ENCODE data around the gene FCER2.
"Not testable (repeated sequence)": the region's sequence is repeated elsewhere in the genome, so short reads cannot be mapped to it uniquely, and the experiment has no call there.

The FCER2 gene, protein sequence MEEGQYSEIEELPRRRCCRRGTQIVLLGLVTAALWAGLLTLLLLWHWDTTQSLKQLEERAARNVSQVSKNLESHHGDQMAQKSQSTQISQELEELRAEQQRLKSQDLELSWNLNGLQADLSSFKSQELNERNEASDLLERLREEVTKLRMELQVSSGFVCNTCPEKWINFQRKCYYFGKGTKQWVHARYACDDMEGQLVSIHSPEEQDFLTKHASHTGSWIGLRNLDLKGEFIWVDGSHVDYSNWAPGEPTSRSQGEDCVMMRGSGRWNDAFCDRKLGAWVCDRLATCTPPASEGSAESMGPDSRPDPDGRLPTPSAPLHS

DNA sequence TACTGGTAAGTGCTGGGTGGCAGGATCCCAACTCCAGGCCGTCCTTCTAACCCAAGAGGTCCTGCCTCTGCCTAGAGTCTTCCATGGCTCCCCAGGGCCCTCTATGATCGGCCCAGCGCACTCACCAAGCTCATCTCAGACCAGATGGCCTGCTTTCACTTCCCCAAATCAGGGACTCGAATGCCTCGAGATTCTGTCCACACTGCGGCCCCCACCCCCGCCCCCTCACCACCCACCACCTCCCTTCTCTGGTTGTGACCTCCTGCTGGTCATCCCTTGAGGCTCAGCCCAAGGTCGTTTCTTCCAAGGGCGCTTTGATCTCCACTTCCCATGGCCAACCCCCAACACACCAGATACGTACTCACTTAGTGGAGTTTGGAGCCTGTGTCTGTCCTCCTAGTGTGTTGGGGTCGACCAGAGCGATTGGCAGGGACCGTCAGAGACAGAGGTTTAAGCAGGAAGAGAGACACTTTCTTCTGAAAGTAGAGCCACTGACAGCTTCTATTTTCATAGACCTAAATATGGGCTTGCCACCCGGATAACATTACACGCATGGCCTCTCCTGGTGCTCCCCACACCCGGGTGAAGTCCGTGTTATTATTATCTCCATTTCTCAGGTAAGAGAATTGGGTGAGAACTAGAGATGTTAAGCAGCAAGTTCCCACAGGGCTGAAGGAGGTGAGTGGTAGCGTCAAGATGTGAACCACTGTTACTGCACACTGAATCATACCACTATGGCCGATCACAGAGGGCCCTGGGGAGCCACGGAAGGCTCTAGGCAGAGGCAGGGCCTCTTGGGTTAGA is at the start of gene FCER2:
TSS of gene FCER2 (minus strand) at position 478 of the 804 bp plus-strand sequence. CDS start 2,371 bp downstream, outside the sequence.
- no peak for DNase-seq

DNA sequence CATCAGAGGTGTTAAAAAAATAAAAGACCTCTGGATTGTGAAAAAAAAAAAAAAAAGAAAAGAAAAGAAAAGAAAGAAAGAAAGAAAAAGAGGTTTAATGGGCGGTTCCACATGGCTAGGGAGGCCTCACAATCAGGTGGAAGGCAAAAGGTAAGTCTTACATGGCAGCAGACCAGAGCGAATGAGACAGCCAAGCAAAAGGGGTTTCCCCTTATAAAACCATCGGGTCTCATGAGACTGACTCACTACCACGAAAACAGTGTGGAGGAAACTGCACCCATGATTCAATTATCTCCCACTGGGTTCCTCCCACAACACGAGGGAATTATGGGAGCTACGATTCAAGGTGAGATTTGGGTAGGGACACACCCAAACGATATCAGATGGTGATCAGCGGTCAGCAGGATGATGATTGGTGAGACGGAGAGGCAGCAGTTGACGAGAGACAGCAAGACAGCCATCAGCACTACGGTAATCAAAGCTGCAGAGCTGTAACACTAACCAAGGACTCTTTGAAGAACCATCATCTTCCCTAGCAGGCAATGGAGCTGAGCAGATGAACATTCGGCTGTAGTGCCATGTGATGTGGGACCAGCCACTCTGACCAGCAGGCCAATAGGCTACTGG is 49.3 kb upstream of the FCER2 start:
- DNase-seq = peak; percentile 66

DNA sequence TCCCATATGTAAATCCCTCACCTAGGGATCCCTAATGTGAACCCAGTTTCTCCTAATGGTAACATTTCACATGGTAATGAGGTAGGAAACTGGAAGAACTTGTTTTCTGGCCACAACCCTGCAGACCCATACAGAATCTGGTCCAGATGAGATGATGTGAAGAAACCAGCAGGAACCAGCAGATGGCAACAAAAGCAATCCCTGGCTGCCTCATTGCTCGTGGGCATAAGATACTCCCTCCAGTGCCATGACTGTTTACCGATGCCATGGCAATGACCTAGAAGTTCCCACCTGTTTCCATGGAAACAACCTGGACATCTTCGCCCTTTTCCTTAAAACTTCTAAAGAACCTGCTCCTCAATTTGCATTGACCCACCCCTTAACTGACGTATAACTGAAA is 46.8 kb upstream of the FCER2 start:
- DNase-seq = no peak

DNA sequence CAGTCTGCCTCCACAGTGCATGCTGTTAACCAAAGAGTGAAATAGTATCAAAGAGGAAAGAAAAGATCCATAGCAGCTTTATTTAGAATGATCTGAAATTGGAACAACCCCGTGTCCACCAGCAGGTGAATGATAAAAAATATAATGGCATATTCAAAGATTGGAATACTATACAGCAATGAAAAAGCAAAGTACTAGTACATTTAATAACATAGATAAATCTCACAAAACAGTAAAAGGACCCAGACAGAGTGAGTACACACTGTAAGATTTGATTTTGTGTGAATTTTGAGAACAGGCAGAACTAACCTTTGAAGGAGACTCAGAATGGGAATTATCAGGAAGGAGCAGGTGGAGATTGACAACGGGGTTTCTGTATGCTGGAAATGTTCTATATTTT is 46.2 kb upstream of the FCER2 start:
- DNase-seq = no peak

- DNase-seq = no peak
Measured at GRCh38 chr19:7746903-7747884, 45.3 kb upstream of the FCER2 start, which contains the start of gene CD209. Gene CD209, minus strand, starts transcription at chr19:7747534. Its CDS starts 23 bp downstream, at chr19:7747511.

DNA sequence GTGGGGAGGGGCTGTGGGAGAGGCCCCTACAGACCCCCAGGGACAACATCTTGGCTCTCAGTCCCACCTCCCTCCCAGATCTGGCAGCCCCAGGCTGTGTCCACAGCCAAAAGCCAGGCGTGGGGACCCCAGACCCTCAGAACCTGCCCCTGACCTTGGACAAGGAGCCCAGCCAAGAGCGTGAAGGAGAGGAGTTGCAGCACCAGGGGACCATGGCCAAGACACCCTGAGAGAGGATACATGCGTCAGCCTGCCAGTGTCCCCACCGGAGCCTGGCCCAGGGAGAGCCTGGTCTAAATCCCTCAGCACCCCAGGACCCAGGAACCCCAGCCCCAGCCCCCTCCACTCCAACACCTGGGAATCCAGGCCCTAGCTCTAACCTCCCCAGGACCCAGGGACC is 44.4 kb upstream of the FCER2 start:
- not testable (repeated sequence) for DNase-seq

DNA sequence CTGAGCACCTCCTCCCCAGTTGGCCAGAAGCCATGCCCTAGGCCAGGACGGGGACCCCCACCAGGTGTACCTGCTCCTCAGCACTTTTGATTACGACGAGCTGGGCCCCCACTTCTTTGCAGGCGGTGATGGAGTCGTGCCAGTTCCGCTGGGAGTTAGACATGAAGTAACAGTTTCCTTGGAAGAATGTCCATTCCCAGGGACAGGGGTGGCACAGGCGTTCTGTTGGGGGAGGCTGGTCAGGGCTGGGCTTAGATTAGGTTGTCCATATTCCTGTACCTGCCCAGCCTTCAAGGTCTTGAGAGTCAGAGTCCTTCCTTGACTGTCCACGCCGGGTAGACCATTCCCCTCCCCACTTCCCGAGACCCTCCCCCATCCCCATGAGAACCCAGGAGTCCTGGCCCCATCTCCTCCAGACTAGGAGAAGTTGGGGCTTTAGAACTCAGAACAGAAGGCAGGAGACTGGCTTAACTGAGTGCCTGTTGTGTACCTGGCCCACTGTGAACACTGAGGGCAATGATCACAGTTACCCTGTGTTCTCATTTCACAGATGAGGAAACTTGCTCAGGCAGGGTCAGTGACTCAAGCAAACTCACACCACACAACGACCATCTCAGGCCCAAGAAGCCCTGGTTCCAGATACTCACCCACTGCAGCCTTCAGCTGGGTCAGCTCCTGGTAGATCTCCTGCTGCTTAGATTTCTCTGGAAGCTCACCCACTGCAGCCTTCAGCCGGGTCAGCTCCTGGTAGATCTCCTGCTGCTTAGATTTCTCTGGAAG is 43.1 kb upstream of the FCER2 start:
- no peak for DNase-seq

DNA sequence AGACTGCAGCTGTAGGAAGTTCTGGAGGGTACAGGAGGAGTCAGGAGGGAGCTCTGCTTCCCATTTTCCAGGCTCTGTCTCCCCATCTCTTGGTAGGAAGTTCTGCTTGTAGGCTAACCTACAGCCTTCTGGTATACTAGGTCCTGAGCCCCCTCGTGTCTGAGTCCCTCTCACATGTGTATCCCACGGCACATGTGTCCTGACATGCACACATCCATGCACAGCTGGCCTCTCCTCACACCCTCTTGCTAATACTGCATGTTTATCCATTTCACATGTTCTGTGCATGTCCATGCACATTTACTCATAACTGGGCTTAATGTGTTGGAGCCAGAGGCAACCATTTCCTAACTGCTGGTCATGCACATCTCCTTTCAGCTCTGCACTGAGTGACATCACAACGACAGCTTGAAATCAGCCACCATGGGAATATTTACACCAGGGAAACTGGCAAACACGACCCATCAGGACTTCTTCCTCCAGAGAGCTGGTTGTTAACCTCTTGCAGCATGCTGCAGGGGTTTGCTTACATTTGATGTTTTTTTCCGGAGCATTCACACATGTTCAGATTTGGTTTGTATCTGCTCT is 42.4 kb upstream of the FCER2 start:
- DNase-seq = no peak

GRCh38 chr19:7743425-7743841 is 41.5 kb upstream of the FCER2 start:
- DNase-seq = no peak

DNA sequence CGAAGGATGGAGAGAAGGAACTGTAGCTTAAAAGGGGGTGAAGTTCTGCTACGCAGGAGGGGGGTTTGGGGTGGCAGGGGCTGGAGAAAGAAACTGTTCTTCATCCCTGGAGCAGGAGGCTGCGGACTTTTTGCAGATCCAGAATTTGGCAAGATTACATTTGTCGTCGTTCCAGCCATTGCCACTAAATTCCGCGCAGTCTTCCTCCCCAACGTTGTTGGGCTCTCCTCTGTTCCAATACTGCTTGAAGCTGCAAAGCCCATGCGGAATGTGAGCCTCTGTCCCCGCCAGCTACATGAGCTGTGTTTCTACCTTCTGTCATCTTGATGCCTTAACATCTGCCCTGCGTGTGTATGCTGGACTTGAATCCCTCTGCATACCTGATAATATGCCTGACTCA is 41.1 kb upstream of the FCER2 start:
- DNase-seq = no peak

- no peak for DNase-seq
Measured at GRCh38 chr19:7742575-7742974, 40.6 kb upstream of the FCER2 start.

DNA sequence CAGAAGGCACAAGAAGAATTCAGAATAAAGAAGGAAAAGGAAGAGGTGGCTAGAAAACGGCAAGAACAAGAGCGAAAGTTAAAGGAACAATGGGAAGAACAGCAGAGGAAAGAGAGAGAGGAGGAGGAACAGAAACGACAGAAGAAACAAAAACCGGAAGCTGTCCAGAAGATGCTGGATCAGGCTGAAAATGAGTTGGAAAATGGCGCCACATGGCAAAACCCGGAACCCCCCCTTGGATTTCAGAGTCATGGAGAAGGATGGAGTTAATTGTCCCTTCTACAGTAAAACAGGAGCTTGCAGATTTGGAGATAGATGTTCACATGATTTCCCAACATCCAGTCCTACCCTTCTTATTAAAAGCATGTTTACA is 38.7 kb upstream of the FCER2 start:
- no peak for DNase-seq

DNA sequence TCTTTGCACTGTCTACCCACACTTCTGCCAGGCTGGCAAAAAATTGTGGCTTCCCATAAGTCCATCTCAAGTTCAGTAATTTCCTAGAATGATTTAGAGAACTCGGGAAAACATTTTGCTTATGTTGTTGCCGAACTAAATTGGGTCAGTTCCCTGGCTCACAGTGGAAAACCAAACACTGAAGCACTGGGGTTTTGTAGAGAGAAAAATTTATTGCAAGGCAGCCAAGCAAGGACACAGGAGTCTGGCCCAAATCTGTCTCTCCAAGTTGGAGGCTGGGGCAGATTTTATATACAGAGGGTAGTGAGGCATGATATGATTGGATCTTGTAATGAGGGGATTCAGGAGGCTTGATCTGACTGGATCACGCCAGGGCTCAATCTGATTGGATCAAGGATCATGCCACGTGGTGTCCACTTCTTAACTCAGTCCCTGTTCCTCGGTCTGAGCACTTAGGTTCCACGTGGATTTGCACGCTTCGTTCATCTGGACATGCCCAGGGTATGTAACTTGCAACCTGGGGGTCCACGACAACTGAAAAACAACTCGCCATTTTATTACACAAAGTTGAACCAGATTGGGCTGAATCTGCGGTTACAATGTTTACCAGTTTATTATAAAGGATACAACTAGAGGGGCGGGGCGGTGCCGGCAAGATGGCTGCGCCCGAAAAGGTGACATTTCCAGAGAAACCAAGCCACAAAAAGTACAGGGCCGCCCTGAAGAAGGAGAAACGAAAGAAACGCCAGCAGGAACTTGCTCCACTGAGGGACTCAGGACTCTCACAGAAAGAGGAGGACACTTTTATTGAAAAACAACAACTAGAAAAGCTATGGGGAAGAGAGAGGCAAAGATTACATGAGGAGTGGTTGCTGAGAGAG is 38.1 kb upstream of the FCER2 start:
- no peak for DNase-seq

GRCh38 chr19:7739211-7739755 is 37.4 kb upstream of the FCER2 start:
- no peak for DNase-seq

DNA sequence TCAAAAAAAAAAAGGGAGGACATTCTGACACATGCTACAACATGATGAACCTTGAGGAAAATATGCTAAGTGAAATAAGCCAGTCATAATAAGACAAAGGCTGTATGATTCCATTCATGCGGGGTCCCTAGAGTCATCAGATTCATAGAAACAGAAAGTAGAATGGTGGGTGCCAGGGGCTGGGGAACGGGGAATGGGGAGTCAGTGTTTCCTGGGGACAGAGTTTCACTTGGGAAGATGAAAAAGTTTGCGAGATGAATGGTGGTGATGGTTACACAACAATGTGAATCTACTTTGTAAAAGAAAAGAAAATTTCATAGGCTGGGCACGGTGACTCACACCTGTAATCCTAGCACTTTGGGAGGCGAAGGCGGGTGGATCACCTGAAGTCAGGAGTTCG is 36.1 kb upstream of the FCER2 start:
- DNase-seq = peak; percentile 76

GRCh38 chr19:7737215-7737614 is 35.3 kb upstream of the FCER2 start:
- no peak for DNase-seq

DNA sequence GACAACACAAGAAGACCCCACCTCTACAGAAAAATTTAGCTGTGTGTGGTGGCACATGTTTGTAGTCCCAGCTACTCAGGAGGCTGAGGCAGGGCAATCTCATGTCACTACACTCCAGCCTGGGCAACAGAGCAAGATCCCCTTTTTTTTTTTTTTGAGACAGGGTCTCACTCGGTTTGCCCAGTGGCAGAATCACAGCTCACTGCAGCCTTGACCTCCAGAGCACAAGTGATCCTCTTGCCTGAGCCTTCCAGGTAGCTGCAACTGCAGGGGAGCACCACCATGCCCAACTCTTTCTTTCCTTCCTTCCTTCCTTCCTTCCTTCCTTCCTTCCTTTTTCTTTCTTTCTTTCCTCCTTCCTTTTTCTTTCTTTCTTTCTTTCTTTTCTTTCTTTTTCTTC is 34.2 kb upstream of the FCER2 start:
- DNase-seq = no peak

- no peak for DNase-seq
Measured at GRCh38 chr19:7734220-7735203, 32.6 kb upstream of the FCER2 start.

DNA sequence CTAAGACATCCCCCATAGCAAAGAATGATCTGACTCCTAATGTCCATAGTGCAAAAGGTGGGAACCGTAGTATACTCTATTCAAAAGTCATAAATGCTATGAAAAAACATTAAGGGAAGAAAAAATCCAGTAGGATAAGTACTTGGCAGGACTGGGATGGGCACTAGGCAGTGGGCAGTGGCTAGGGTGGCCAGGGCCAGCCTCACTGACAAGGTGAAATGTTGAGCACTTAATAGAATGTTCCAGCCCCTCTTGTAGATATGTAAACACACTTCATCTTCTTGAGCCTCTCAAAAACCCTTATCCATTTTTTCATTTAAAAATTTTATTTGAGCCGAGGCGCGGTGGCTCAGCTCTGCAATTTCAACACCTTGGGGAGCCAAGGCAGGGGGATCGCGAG is 31.4 kb upstream of the FCER2 start:
- no peak for DNase-seq

Data from stimulated activated CD4-positive, alpha-beta T cell treated with anti-CD3 and anti-CD28 coated beads, Interleukin-1b, Interleukin-23, amount 100 ng/mL, for 48 hours (primary cell).